Fibroblast of lung (primary cell): Measurements from ENCODE around the gene ZNF319.

Experiments
- CTCF ChIP-seq, 2 donors: IDR thresholded peaks in 1 of 2; conservative IDR thresholded peaks in 1 of 2; 1 replicate in 1 of 2; 2 replicates in 1 of 2; pipeline ENCODE4 v1.5.1; 2011 to 2012; ENCODE audit warnings: low read length in 2 of 2, control low read depth in 1 of 2, inconsistent platforms in 1 of 2, low read depth in 1 of 2, mild to moderate bottlenecking in 1 of 2
- EZH2 ChIP-seq: IDR thresholded peaks from 2 replicates; pipeline ENCODE4 v1.5.1; 2012; ENCODE audit warnings: low read length, control low read depth, mild to moderate bottlenecking; ENCODE audit errors: missing control alignments

GRCh38 chr16:57962756-57963155 is 37.7 kb downstream of the ZNF319 start:
- TF ChIP-seq EZH2 (no peak), CTCF (conservative IDR thresholded peaks at IDR 0.05 in 1 of 2, IDR thresholded peaks at IDR 0.05 in 1 of 2; ENCODE audit: low read depth in 1 of 2, low read length in 2 of 2) (no peak)
